NCI-H524 treated with DMSO at 0.1 percent for 48 hours (cell line): ENCODE measurements around the gene CTSV.
"Not testable (repeated sequence)": the region's sequence is repeated elsewhere in the genome, so short reads cannot be mapped to it uniquely, and the experiment has no call there.

ENCODE experiments used
- DNase-seq: peaks from one replicate; lab custom pipeline; 2025; lab: John Stamatoyannopoulos, UW

Gene CTSV

GRCh38 chr9:97038611-97039513, at the start of gene CTSV:
TSS of gene CTSV (minus strand) at chr9:97039142. CDS start at chr9:97038043, 1,099 bp downstream.
- DNase-seq, result peak; percentile 88

- not testable (repeated sequence) for DNase-seq
Observed at GRCh38 chr9:97087668-97088215, 48.8 kb upstream of the CTSV start.

GRCh38 chr9:97084562-97084991, 45.6 kb upstream of the CTSV start:
- not testable (repeated sequence) for DNase-seq

- no peak for DNase-seq
Observed at GRCh38 chr9:97078362-97078761, 39.4 kb upstream of the CTSV start.

DNA sequence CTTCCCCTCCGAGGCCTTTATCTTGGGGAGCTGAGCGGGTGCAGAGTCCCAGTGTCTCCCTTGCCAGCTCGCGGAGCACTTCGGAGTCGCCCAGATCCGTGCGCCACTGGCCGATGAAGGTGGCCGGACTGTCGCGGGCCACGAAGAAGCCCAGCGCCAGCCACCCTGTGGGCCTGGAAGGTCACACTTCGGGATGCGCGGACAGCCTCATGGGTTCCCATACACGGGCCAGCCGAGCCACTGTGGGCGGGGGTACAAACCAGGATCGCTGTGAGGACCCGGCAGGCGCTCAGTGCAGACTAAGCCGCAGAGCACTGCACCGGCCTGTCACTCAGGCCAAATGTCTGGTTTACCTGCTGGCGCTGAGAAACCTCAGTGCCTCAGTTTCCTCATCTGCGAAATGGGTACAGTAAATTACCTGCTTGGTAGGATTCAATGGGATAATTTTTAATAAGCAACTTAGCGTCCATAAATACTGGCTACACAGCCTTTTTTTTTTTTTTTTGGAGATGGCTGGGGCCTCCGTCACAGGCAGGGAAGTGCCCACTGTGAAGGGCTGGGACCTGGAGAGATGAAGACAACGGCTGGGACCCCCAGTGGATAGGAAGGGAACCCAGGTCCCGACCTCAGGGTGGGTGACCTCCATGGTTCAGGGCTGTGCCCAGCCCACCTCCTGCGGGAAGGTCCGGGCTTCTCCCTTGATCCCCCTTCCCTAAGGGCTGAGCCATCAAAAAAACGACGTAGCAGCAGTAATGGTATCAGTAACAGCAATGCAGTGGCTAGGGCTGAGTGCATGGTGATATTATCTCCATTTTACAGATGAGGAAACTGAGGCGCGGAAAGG, 38.7 kb upstream of the CTSV start:
- DNase-seq, result no peak

GRCh38 chr9:97076731-97077451, 37.9 kb upstream of the CTSV start:
- not testable (repeated sequence) for DNase-seq

GRCh38 chr9:97076238-97076637, 37.3 kb upstream of the CTSV start:
- no peak for DNase-seq

GRCh38 chr9:97075289-97075985, 36.5 kb upstream of the CTSV start:
- DNase-seq, result no peak

- DNase-seq, result no peak
Observed at GRCh38 chr9:97073506-97073905, 34.6 kb upstream of the CTSV start.

DNA sequence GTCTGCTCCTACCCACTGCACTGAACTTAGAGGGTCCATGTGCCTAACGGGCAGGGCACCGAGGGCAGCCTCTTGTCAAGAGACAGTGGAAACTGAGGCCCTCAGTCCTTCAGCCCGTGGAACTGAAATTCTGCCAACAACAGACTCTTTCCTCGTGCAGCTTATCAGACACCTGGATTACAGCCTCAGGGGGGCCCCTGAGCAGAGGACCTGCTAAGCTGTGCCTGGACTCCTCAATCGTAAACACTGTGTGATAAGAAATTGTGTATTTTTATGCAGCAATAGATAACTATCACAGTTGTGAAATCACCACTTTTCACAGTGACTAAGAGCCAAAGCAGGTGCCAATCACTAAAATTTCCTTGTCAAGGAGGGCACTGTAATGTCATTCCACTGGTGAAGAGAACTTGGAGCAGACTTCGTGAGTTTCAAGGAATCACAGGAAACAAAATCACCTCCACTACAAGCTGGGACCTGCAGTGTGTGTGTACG, 33.4 kb upstream of the CTSV start:
- DNase-seq, result no peak

DNA sequence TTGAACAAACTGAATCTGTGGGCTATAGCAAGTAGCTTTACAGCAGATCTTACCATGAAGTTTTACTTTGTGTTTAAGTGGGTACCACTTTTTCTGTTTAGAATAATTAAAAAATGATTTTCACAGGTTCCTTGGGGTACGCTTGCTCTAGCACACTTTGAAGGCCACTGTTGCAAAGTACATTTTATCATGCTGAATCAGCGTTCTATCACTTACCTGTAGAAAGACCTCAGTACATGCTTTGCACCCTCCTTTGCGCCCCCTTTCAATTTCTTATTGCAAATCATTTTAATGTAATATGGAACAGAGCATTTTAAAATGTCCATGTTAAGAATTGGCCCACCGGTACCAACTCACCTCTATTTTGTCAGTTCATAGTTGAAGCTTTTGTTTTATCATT, 31.4 kb upstream of the CTSV start:
- not testable (repeated sequence) for DNase-seq

DNA sequence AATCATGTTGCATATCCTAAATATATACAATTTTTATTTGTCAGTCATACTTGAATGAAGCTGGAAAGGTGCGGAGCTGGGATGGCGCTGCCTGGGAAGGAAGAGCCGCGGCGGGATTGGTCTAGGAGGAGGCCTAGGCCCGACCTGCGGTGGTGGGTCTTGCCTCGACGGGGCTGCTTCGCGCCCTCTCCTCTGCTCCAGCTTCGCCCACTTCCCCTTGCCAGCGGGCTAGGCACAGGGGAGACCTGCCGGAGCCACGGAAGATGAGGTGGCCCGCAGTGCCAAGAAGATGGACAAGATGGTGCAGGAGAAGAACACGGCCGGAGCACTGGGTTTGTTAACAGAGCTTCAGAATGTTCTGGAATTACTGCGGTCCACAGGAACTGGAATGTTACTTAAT, 28.5 kb upstream of the CTSV start:
- DNase-seq, result no peak

GRCh38 chr9:97064176-97064575, 25.2 kb upstream of the CTSV start:
- DNase-seq, result no peak

DNA sequence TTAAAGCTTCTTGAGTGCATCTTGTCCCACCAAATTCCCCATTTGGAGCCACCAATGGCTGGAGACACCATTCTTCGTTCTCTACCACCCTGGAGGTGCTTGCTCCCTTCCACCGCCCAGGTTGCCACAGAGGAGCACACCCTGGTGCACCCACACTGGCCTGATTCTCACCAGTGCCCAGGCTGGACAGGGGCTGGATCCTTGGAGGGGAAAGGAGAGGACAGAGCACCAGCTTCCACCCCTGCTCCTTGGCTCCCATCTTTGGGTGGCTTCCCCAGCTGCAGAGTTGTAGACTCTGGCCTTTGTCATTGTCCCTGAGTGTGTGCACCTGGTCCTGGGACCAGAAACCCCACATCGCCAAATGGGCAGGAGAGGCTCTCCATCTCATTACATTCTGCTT, 21.9 kb upstream of the CTSV start:
- no peak for DNase-seq

DNA sequence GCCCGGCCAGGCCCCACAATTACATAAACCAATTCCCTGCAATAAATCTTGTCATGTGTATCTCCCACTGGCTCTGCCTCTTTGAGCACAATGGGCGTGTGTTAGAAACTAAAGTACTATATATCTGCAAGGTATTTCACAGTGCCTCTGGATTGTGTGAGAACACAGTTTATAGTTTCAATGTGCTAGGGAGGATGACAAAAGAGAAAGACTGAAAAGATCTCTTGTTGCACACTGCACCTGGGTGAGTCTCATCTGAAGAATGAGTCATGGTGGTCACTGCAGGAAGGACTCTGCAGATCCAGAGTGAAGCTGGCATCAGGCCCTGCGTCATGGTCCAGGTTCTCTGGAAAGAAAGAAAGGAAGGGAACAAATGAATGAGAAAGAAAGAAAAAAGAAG, 20.7 kb upstream of the CTSV start:
- DNase-seq, result no peak

DNA sequence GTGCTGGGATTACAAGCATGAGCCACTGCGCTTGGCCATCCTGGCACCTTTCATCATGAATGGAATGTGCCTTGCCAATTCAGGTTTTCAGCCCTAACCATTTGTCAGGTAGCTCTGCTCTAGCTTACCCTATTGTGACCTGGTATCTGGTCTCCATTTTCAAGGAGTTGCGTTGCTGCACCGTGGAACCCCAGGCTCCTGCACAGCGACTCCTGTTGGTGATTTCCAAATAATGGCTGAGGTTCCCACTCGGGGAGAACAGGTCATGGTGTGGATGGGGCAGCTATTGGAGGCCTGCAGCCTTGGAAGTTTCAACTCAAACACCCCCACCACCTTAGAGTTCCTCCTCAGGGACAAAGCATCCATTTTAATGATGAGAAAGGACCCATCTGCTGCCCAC, 18.7 kb upstream of the CTSV start:
- no peak for DNase-seq

DNA sequence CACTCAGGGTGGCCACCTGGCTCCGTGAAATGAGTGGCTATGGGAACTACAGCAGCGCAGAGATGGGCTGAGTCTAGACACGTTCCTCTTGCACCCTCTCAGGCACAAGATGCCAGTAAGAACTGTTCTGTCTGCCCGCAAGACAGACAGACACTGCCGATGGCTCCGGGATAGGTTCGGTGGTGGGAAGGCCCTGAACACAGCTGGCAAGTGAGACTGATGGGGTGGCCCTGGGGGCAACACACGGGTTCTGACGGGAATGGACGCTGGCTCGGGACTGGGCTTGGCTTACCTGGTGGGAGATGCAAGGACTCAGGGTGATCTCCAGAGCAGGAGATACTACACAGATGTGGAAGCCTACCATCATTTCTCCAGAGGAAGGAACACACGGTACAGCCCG, 16.9 kb upstream of the CTSV start:
- DNase-seq, result not testable (repeated sequence)

DNA sequence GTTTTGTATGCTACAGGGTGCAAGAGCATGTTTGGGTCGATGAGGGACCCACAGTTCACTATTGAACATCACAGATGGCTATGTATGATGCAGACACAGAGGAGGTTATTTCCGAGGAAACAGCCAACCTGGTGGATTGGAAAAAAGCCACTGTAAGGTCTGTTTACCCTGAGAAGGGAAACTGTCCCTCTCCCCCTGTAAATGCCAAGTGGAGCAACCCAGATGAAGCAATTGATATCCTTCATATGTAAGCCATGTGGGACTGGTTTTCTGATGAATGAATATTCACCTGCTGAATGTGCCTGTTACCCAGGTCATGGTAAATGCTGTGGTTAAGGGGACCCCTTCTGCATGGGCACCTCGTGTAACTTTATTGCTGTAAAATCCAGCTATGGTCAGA, 14.8 kb upstream of the CTSV start:
- no peak for DNase-seq

DNA sequence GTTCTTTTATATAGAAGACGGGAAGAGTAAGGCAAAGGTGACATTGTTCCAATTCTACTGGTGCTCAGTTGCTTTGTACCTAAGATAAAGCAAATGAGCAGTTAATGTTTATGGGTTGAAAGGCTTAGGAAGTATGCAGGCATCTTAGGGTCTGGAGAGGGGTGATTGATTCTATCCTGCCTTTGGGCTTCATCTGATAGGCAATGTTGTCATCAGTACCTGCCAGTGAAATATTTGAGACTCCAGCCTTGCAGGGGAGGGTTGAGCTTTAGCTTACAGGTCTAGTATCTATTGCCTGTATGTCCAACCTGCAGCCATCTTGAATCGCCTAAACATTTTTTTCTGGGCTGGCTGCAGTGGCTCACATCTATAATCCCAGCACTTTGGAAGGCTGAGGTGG, 13.8 kb upstream of the CTSV start:
- no peak for DNase-seq

- no peak for DNase-seq
Observed at GRCh38 chr9:97046228-97046627, 7.3 kb upstream of the CTSV start.

- DNase-seq, result no peak
Observed at GRCh38 chr9:97045300-97045699, 6.4 kb upstream of the CTSV start.
